Neural progenitor cell (in vitro differentiated cells): ENCODE measurements around the gene RNF34. TPM values are rescaled to one million over a fixed set of nuclear protein-coding genes. Genes with fewer than 3 reads are reported as not detected.
A peak's percentile ranks its signal among the peaks of the same experiment; 100 is the strongest.

ENCODE experiments used
- DNase-seq: peaks from one replicate; pipeline ENCODE4 v3.0.0-alpha.2; 2016; ENCODE audit warnings: low spot score
- H2AFZ ChIP-seq: fragments of 200-600 bp; sonication (generic); replicated peaks from 2 replicates; pipeline ENCODE4 v1.6.1; 2016; ENCODE audit warnings: antibody characterized with exemption
- H3F3A ChIP-seq: fragments of 200-600 bp; sonication (generic); 2 replicates; pipeline ENCODE4 v1.6.1; 2016; ENCODE audit warnings: antibody characterized with exemption, low read depth
- H3K27ac ChIP-seq: fragments of 200-600 bp; sonication (generic); 2 replicates; pipeline ENCODE4 v1.5.1; 2016; ENCODE audit warnings: mild to moderate bottlenecking
- H3K27me3 ChIP-seq: fragments of 200-600 bp; sonication (generic); 2 replicates; pipeline ENCODE4 v1.6.1; 2016; ENCODE audit warnings: mild to moderate bottlenecking, moderate library complexity
- H3K36me3 ChIP-seq: fragments of 200-600 bp; sonication (generic); 2 replicates; pipeline ENCODE4 v1.5.1; 2016
- H3K4me1 ChIP-seq: fragments of 200-600 bp; sonication (generic); 2 replicates; pipeline ENCODE4 v1.6.1; 2016; ENCODE audit warnings: mixed run types
- H3K4me2 ChIP-seq: fragments of 200-600 bp; sonication (generic); 2 replicates; pipeline ENCODE4 v1.6.1; 2016
- H3K4me3 ChIP-seq: fragments of 200-600 bp; sonication (generic); 2 replicates; pipeline ENCODE4 v1.5.1; 2016
- H3K79me2 ChIP-seq: fragments of 200-600 bp; sonication (generic); 2 replicates; pipeline ENCODE4 v1.6.1; 2016; ENCODE audit warnings: low read depth
- H3K9ac ChIP-seq: fragments of 200-600 bp; sonication (generic); 2 replicates; pipeline ENCODE4 v1.6.1; 2016
- H3K9me3 ChIP-seq: fragments of 200-600 bp; sonication (generic); 2 replicates; pipeline ENCODE4 v1.5.1; 2016; ENCODE audit warnings: low read depth
- H4K20me1 ChIP-seq: fragments of 200-600 bp; sonication (generic); 2 replicates; pipeline ENCODE4 v1.6.1; 2016; ENCODE audit warnings: low read depth
- H3K27ac Mint-ChIP-seq: 3 replicates; pipeline ENCODE4 v1.8.0; 2021; ENCODE audit warnings: mixed read lengths
- H3K27me3 Mint-ChIP-seq: 2 replicates; pipeline ENCODE4 v1.8.0; 2022; ENCODE audit warnings: low read depth, mild to moderate bottlenecking, inconsistent platforms, moderate library complexity, mixed read lengths; ENCODE audit not compliant: insufficient read depth
- H3K36me3 Mint-ChIP-seq: 3 replicates; pipeline ENCODE4 v1.8.0; 2021; ENCODE audit warnings: mixed read lengths
- H3K4me1 Mint-ChIP-seq: 3 replicates; pipeline ENCODE4 v1.8.0; 2021; ENCODE audit warnings: mixed read lengths
- H3K4me3 Mint-ChIP-seq: 3 replicates; pipeline ENCODE4 v1.8.0; 2021; ENCODE audit warnings: mild to moderate bottlenecking, moderate library complexity, mixed read lengths
- H3K9me3 Mint-ChIP-seq: 3 replicates; pipeline ENCODE4 v1.8.0; 2020; ENCODE audit warnings: mixed read lengths
- EZH2 ChIP-seq: fragments of 200-600 bp; sonication (generic); IDR thresholded peaks from 2 replicates; pipeline ENCODE4 v1.6.1; 2017; ENCODE audit warnings: antibody characterized with exemption, mild to moderate bottlenecking, moderate library complexity
- EZH2phosphoT487 ChIP-seq: fragments of 200-600 bp; sonication (generic); IDR thresholded peaks from 2 replicates; pipeline ENCODE4 v1.6.1; 2017; ENCODE audit warnings: antibody characterized with exemption
- total RNA-seq: library from RNA; depleted of rRNA; stranded (reverse); fragments of >200 nt; gene quantifications from 2 replicates; pipeline ENCODE4 v1.2.3, GENCODE V29; 2015; ENCODE audit warnings: low replicate concordance
- TF ChIP-seq, protein P1 (sequence below): fragments of 200-600 bp; sonication (generic); IDR thresholded peaks from 2 replicates; pipeline ENCODE4 v1.5.1; 2017; ENCODE audit warnings: antibody characterized with exemption, mild to moderate bottlenecking

Gene RNF34
- total RNA-seq, 1 donor from 2014 or later = 57.8 TPM

DNA sequence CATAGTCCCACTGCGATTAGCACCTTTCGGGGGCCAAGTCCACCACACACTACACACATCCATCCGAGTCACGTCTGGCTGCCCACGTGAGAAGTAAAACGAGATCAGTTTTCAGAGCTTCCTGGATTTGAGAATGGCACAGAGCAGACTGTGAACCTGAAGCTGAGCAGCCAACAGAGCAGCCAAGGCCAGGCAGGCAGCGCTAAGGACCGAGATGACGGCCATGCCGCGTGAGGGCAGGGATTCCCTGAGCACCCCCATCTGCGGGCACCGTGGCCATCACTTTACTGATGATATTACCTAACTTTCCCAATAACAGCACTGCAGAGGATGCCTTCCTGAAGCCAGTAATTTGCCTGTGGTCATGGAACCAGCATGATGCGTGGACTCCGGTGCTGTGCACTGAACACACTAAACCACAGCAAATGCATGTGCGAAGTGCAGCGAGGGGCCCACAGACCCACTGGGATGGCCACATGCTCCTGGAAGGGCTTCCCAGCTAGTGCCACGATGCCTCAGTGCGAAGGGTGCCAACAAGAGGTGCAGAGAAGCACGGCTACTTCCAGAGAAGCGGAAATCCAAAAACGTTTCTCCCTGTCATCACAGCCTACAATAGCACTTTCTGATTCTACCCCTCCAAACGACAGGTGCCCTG, 56.0 kb downstream of the RNF34 start:
- TF ChIP-seq EZH2 = no peak
- TF ChIP-seq, protein P1, sequence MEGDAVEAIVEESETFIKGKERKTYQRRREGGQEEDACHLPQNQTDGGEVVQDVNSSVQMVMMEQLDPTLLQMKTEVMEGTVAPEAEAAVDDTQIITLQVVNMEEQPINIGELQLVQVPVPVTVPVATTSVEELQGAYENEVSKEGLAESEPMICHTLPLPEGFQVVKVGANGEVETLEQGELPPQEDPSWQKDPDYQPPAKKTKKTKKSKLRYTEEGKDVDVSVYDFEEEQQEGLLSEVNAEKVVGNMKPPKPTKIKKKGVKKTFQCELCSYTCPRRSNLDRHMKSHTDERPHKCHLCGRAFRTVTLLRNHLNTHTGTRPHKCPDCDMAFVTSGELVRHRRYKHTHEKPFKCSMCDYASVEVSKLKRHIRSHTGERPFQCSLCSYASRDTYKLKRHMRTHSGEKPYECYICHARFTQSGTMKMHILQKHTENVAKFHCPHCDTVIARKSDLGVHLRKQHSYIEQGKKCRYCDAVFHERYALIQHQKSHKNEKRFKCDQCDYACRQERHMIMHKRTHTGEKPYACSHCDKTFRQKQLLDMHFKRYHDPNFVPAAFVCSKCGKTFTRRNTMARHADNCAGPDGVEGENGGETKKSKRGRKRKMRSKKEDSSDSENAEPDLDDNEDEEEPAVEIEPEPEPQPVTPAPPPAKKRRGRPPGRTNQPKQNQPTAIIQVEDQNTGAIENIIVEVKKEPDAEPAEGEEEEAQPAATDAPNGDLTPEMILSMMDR = no peak
- TF ChIP-seq EZH2phosphoT487 = no peak
- Histone ChIP-seq H3K79me2 (peaks cover 72% of the 10 kb centered on the region), H2AFZ (no peak overlapping the region), H4K20me1 (peaks cover 55% of the 10 kb centered on the region), H3K27ac (no peak overlapping the region), H3K4me3 (no peak overlapping the region), H3K36me3 (no peaks in the 10 kb centered on the region), H3F3A (no peaks in the 10 kb centered on the region), H3K4me2 (no peak overlapping the region), H3K4me1 (no peaks in the 10 kb centered on the region), H3K9me3 (no peaks in the 10 kb centered on the region), H3K9ac (no peak overlapping the region), H3K27me3 (no peaks in the 10 kb centered on the region)
- peaks cover 6% of the 10 kb centered on the region for H3K27me3 Mint-ChIP-seq
- H3K4me3 Mint-ChIP-seq = no peak overlapping the region
- peaks cover 12% of the 10 kb centered on the region for H3K4me1 Mint-ChIP-seq
- H3K9me3 Mint-ChIP-seq = peaks cover 3% of the 10 kb centered on the region
- peak overlapping the region; percentile 2 for H3K27ac Mint-ChIP-seq
- peaks cover 29% of the 10 kb centered on the region for H3K36me3 Mint-ChIP-seq
- DNase-seq = no peak

DNA sequence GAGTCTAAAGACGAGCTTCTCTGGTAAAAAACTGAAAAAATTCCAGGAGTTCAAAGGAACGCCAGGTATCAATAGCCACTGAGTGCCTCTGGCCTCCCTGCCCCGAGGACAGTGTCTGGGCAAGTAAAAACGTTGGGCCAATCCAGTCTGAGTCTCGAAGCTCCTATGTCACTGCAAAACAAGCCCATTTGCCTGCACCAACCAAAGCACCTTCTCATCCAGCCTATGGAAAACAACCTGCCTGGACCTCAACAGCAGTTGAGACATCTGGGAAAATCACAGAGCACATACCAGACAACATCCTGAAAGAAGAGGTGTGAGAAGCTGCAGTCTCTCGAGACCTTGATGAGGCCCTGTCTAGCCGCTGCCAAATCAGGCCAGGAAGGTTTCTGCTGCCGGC, 56.6 kb downstream of the RNF34 start:
- H3K4me3 ChIP-seq = no peak overlapping the region
- H3K27me3 ChIP-seq = no peaks in the 10 kb centered on the region
- H3K4me2 ChIP-seq = no peak overlapping the region
- H3K79me2 ChIP-seq = peaks cover 78% of the 10 kb centered on the region
- Mint-ChIP-seq H3K4me3 (no peak overlapping the region), H3K27me3 (peaks cover 6% of the 10 kb centered on the region), H3K9me3 (peaks cover 3% of the 10 kb centered on the region), H3K27ac (no peak overlapping the region), H3K36me3 (peaks cover 23% of the 10 kb centered on the region), H3K4me1 (peaks cover 12% of the 10 kb centered on the region)
- TF ChIP-seq EZH2 (no peak), EZH2phosphoT487 (no peak)
- TF ChIP-seq, protein P1 = no peak
- no peak overlapping the region for H3K9ac ChIP-seq
- H3K4me1 ChIP-seq = no peaks in the 10 kb centered on the region
- no peak for DNase-seq
- H2AFZ ChIP-seq = no peak overlapping the region
- peaks cover 60% of the 10 kb centered on the region for H4K20me1 ChIP-seq
- no peak overlapping the region for H3K27ac ChIP-seq
- no peaks in the 10 kb centered on the region for H3K36me3 ChIP-seq
- H3F3A ChIP-seq = no peaks in the 10 kb centered on the region
- H3K9me3 ChIP-seq = no peaks in the 10 kb centered on the region

DNA sequence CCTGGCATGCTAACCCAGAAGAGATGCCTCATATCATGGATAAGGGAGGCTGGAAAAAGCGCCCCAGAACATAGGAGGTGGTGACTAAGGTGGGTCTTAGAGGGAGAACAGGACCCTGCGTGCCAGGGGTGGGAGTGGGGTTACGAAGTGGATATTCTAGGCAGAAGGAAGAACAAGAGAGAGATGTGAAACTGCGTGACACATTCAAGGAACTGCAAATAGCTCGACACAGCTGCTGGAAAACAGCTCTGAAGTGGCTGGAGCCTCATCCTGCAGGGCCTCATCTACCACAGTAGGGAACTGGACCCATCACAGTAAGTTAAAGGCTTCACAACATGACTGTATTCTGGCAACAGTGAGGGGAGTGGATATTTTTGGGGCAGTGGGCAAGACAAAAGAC, 61.1 kb downstream of the RNF34 start:
- H3F3A ChIP-seq = no peaks in the 10 kb centered on the region
- H3K4me2 ChIP-seq = no peak overlapping the region
- H3K9me3 ChIP-seq = no peaks in the 10 kb centered on the region
- peaks cover 71% of the 10 kb centered on the region for H4K20me1 ChIP-seq
- peaks cover 99% of the 10 kb centered on the region for H3K79me2 ChIP-seq
- Mint-ChIP-seq H3K27me3 (peaks cover 6% of the 10 kb centered on the region), H3K27ac (peak overlapping the region; percentile 61), H3K4me1 (peaks cover 13% of the 10 kb centered on the region), H3K9me3 (peaks cover 3% of the 10 kb centered on the region), H3K4me3 (no peak overlapping the region), H3K36me3 (peaks cover 26% of the 10 kb centered on the region)
- DNase-seq = no peak
- H3K9ac ChIP-seq = no peak overlapping the region
- H3K4me3 ChIP-seq = no peak overlapping the region
- TF ChIP-seq EZH2 (no peak), EZH2phosphoT487 (no peak)
- TF ChIP-seq, protein P1 = no peak
- no peaks in the 10 kb centered on the region for H3K36me3 ChIP-seq
- peaks cover 8% of the 10 kb centered on the region for H3K27me3 ChIP-seq
- peaks cover 4% of the 10 kb centered on the region for H3K4me1 ChIP-seq
- no peak overlapping the region for H2AFZ ChIP-seq
- H3K27ac ChIP-seq = no peak overlapping the region
